Stimulated activated naive CD8-positive, alpha-beta T cell treated with anti-CD3 and anti-CD28 coated beads, Interleukin-15, amount 100 ng/mL, for 72 hours (primary cell): Measurements from ENCODE around the gene SLCO3A1.

Source experiments
- ATAC-seq: fragments of 150-1000 bp; cut with Tn5 transposase; 2 replicates; pipeline ENCODE4 v1.10.0; 2021; ENCODE audit warnings: mild to moderate bottlenecking, moderate library complexity
- DNase-seq, 2 donors: peaks; one replicate each; pipeline ENCODE4 v3.0.0; 2021 to 2022
- H3K27ac Mint-ChIP-seq, 2 donors: one replicate each; pipeline ENCODE4 v1.8.0; 2022; ENCODE audit warnings: mild to moderate bottlenecking in 2 of 2, mixed read lengths in 2 of 2, moderate library complexity in 2 of 2
- H3K27me3 Mint-ChIP-seq: one replicate; pipeline ENCODE4 v1.8.0; 2022; ENCODE audit warnings: mixed read lengths
- H3K4me1 Mint-ChIP-seq: one replicate; pipeline ENCODE4 v1.8.0; 2022; ENCODE audit warnings: mild to moderate bottlenecking, mixed read lengths
- H3K4me3 Mint-ChIP-seq, 2 donors: one replicate each; pipeline ENCODE4 v1.8.0; 2022; ENCODE audit warnings: mild to moderate bottlenecking in 2 of 2, mixed read lengths in 2 of 2, moderate library complexity in 1 of 2
- H3K9me3 Mint-ChIP-seq, 2 donors: one replicate each; pipeline ENCODE4 v1.8.0; 2022; ENCODE audit warnings: mixed read lengths in 2 of 2

SLCO3A1 gene

DNA sequence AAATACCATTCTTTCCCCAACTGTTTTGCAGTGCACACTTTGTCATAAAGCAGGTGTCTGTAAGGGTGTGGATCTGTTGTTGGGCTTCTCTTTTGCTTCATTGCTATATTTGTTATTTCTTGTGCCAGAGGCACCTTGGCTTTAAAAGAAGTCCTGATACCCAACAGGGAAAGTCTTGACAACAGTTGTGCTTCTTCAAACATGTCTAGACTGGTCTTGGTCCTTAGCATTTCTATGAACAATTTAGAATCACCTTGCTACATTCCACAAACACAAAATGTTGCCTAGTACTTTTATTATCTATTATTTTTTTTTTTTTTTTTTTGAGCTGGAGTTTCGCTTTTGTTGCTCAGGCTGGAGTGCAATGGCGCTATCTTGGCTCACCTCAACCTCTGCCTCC, 233.7 kb downstream of the SLCO3A1 start:
- ATAC-seq = no peak
- no peak for DNase-seq
- Mint-ChIP-seq H3K4me3 (no peak overlapping the region), H3K4me1 (peaks cover 9% of the 10 kb centered on the region), H3K27me3 (no peaks in the 10 kb centered on the region), H3K27ac (no peak overlapping the region), H3K9me3 (no peaks in the 10 kb centered on the region)

DNA sequence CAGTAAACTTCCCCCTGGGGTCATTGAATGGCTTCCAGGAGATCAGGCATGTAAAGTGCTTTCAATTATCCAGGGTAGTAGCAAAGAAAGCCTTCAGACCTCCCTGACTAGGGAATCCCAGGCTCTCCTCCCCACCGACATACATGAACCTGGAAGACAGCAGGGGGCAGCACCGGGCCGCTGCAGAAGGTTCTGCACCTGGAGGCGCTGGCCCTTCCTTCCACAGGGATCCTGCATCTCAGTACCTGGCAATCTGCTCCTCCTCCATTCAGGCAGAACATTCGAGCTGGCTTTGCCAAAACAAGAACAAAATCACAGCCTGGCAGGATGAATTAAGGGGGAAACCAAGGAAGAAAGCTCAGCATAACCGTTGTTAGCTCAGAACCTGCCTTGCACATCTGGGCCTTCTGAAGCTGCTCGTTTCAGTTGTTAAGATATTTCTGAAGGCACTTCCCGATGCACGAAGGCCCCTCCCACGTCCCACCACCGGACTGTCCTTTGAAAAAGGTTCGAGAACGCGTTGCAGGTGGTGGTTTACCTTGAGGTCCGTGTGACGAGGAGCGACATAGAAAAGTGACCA, 237.7 kb downstream of the SLCO3A1 start:
- ATAC-seq (no peak), DNase-seq (no peak)
- H3K27ac Mint-ChIP-seq = no peak overlapping the region
- peaks cover 22% of the 10 kb centered on the region for H3K4me1 Mint-ChIP-seq
- H3K9me3 Mint-ChIP-seq = no peaks in the 10 kb centered on the region
- no peaks in the 10 kb centered on the region for H3K27me3 Mint-ChIP-seq
- no peak overlapping the region for H3K4me3 Mint-ChIP-seq

DNA sequence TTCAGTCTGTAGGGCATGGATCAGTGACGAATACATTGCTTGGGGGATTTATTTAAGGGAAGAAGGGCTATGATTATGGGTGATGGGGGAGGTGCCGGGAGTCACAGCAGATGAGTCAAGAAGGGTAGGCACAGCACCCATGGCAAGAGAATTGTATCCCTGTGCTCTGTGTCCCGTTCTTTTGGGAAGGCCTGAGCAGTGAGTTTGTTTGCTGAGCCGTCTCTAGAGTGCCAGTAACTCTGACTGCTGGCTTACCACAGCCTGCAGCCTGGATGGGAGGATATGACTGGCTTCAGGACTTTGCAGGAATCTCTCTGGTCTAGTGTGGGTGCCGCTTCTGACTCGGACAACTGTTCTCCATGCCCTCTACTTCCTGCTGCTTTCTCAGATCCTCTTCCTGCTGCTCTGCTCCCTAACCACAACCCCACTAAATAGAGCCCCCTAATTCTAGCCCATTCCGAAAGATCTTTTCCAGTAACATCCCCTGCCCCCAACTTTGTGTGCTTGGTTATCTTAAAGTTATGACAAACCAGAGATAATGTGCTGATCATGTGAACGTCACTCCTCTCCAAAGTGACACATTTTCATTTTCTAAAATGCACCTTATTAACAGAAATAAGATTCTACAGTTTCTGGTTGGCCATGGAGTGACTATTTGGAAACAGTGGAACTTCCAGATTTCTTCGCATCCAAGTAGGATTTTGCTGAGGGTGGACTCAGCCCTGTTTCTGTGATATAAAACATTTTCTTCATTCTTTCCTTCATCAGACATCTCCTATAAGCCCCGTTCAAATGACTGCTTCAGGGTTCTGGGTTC, 239.0 kb downstream of the SLCO3A1 start:
- no peaks in the 10 kb centered on the region for H3K9me3 Mint-ChIP-seq
- peaks cover 32% of the 10 kb centered on the region for H3K4me1 Mint-ChIP-seq
- H3K27me3 Mint-ChIP-seq = peaks cover 4% of the 10 kb centered on the region
- DNase-seq = no peak
- ATAC-seq = no peak
- peak overlapping the region; percentile 64 to 81 for H3K27ac Mint-ChIP-seq
- no peak overlapping the region for H3K4me3 Mint-ChIP-seq

- peaks cover 38% of the 10 kb centered on the region for H3K4me1 Mint-ChIP-seq
- peak; percentile 21 to 47 for DNase-seq
- H3K27ac Mint-ChIP-seq = peak overlapping the region; percentile 44 to 72
- peaks cover 6% of the 10 kb centered on the region for H3K27me3 Mint-ChIP-seq
- peak overlapping the region; percentile 15 to 62 for H3K4me3 Mint-ChIP-seq
- no peaks in the 10 kb centered on the region for H3K9me3 Mint-ChIP-seq
- ATAC-seq = peak; percentile 90
These were observed 242.2 kb downstream of the SLCO3A1 start for GRCh38 chr15:92095693-92096092.

DNA sequence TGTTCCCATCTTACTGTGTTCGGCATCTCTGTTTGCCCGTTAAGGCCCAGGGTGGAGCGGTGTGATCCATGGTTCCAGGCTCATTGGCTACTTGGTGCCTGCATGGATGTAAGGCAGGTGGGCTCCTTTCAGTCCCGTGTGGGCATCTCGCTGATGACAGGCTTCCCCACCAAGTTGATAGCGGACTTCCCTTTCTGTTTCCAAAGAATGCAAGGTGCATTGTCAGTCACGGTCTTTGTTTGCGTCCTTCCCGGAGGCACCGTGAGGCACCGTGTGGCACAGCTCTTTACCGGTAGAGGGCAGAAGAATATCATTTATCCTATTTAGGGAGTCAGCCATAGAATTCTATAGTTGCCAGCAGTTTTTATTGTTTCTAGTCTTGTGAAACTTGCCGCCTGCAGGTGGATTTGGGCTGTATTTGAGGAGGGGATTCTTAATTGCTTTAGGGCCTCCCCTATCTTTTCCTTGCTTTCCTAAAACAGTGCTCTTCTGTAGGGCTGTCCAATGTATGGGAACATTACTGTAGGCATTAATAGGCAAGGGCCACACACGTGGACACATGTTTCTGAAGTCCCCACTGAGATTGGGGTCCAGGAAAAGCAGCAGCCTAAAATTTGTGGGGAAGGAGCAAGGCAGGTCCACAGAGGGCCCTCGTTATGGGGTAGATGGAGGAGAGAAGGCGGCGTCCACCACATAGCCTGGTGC, 244.1 kb downstream of the SLCO3A1 start:
- peak overlapping the region; percentile 27 to 50 for H3K4me3 Mint-ChIP-seq
- ATAC-seq (peak; percentile 73), DNase-seq (peak; percentile 51 to 59)
- peak overlapping the region in 1 of 2 donors; percentile 30 for H3K27ac Mint-ChIP-seq
- peaks cover 42% of the 10 kb centered on the region for H3K4me1 Mint-ChIP-seq
- H3K27me3 Mint-ChIP-seq = peaks cover 6% of the 10 kb centered on the region
- H3K9me3 Mint-ChIP-seq = no peaks in the 10 kb centered on the region

- peaks cover 6% of the 10 kb centered on the region for H3K27me3 Mint-ChIP-seq
- H3K27ac Mint-ChIP-seq = no peak overlapping the region
- H3K4me1 Mint-ChIP-seq = peaks cover 42% of the 10 kb centered on the region
- H3K4me3 Mint-ChIP-seq = no peak overlapping the region
- H3K9me3 Mint-ChIP-seq = no peaks in the 10 kb centered on the region
- DNase-seq (no peak), ATAC-seq (no peak)
These were observed 245.4 kb downstream of the SLCO3A1 start for GRCh38 chr15:92098869-92099268.

- no peak overlapping the region for H3K4me3 Mint-ChIP-seq
- H3K27me3 Mint-ChIP-seq = peaks cover 6% of the 10 kb centered on the region
- DNase-seq = no peak
- H3K9me3 Mint-ChIP-seq = no peaks in the 10 kb centered on the region
- no peak overlapping the region for H3K27ac Mint-ChIP-seq
- no peak for ATAC-seq
- peaks cover 35% of the 10 kb centered on the region for H3K4me1 Mint-ChIP-seq
These were observed 246.8 kb downstream of the SLCO3A1 start for GRCh38 chr15:92100301-92100700.

- Mint-ChIP-seq H3K9me3 (no peaks in the 10 kb centered on the region), H3K27ac (peak overlapping the region; percentile 74 to 76), H3K27me3 (peaks cover 6% of the 10 kb centered on the region), H3K4me1 (peaks cover 31% of the 10 kb centered on the region), H3K4me3 (no peak overlapping the region)
- no peak for DNase-seq
- no peak for ATAC-seq
These were observed 247.2 kb downstream of the SLCO3A1 start for GRCh38 chr15:92100751-92101150.

DNA sequence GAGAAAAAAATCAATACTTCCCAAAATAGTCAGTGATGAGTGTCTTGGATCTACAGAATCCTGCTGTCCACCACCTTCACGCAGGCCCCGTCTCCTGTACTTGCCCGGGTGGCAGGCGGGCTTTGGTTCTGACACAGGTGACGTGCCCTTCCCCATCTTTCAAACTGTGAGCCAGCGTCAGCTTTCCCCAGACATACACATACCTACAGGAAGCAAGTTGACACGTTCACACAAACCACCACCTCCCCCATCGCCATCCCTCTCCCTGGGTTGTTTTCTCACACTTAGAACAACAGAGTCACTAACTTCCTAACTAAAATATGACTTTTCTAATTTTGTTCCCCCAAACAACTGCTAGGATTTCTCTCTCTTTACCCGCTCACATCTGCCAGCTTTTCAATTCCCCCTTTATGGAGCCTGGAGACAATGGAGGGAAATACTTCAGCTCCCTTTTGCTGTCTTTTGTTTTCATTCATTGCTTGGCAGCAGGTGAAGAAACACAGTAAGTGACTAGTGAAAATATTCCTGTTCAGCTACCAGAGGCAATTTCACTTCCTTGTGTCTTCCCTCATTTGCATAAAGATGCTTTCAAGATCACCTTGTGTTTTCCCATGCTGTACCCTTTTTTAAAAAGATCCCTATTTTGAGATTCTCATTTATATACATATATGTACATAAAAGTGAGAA, 248.3 kb downstream of the SLCO3A1 start:
- Mint-ChIP-seq H3K9me3 (no peaks in the 10 kb centered on the region), H3K4me3 (no peak overlapping the region), H3K27me3 (peaks cover 6% of the 10 kb centered on the region), H3K27ac (peak overlapping the region; percentile 87 to 88), H3K4me1 (peaks cover 20% of the 10 kb centered on the region)
- DNase-seq = no peak
- ATAC-seq = no peak

GRCh38 chr15:92102395-92102755, 248.9 kb downstream of the SLCO3A1 start:
- Mint-ChIP-seq H3K27me3 (peaks cover 3% of the 10 kb centered on the region), H3K4me3 (no peak overlapping the region), H3K4me1 (peaks cover 17% of the 10 kb centered on the region), H3K9me3 (no peaks in the 10 kb centered on the region), H3K27ac (no peak overlapping the region)
- ATAC-seq (no peak), DNase-seq (no peak)

DNA sequence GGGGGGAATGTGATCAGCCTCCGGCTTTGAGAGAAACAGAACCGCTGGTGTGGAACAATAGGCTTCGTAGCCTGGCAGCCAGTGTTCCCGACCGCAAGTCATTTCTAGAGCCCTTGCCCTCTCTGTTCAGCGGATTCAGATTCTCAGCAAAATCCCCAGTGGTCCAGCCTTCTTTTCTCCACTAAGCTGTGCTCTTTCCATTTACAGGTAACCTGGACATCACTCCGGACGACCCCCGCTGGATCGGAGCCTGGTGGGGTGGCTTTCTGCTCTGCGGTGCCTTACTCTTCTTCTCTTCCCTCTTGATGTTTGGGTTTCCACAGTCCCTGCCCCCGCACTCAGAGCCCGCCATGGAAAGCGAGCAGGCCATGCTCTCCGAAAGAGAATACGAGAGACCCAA, 250.6 kb downstream of the SLCO3A1 start:
- Mint-ChIP-seq H3K27ac (peak overlapping the region in 1 of 2 donors; percentile 65), H3K9me3 (no peaks in the 10 kb centered on the region)

GRCh38 chr15:92105611-92106010, 252.1 kb downstream of the SLCO3A1 start:
- no peak for ATAC-seq
- H3K4me1 Mint-ChIP-seq = peaks cover 28% of the 10 kb centered on the region
- no peaks in the 10 kb centered on the region for H3K9me3 Mint-ChIP-seq
- DNase-seq = no peak
- H3K4me3 Mint-ChIP-seq = no peak overlapping the region
- no peaks in the 10 kb centered on the region for H3K27me3 Mint-ChIP-seq
- no peak overlapping the region for H3K27ac Mint-ChIP-seq

More for the DNA sequence above, 250.6 kb downstream of the SLCO3A1 start:
- Mint-ChIP-seq H3K4me3 (no peak overlapping the region), H3K27me3 (no peaks in the 10 kb centered on the region), H3K4me1 (peaks cover 17% of the 10 kb centered on the region)
- ATAC-seq (no peak), DNase-seq (no peak)

GRCh38 chr15:92107510-92107909, 254.0 kb downstream of the SLCO3A1 start:
- H3K9me3 Mint-ChIP-seq = no peaks in the 10 kb centered on the region
- no peak overlapping the region for H3K4me3 Mint-ChIP-seq
- ATAC-seq (no peak), DNase-seq (no peak)
- H3K27ac Mint-ChIP-seq = no peak overlapping the region
- peaks cover 19% of the 10 kb centered on the region for H3K4me1 Mint-ChIP-seq
- no peaks in the 10 kb centered on the region for H3K27me3 Mint-ChIP-seq

- peak overlapping the region in 1 of 2 donors; percentile 65 for H3K27ac Mint-ChIP-seq
- H3K27me3 Mint-ChIP-seq = no peaks in the 10 kb centered on the region
- peak; percentile 63 for ATAC-seq
- H3K9me3 Mint-ChIP-seq = no peaks in the 10 kb centered on the region
- DNase-seq = no peak
- no peak overlapping the region for H3K4me3 Mint-ChIP-seq
- H3K4me1 Mint-ChIP-seq = peaks cover 19% of the 10 kb centered on the region
These were observed 255.8 kb downstream of the SLCO3A1 start for GRCh38 chr15:92109191-92109873.

DNA sequence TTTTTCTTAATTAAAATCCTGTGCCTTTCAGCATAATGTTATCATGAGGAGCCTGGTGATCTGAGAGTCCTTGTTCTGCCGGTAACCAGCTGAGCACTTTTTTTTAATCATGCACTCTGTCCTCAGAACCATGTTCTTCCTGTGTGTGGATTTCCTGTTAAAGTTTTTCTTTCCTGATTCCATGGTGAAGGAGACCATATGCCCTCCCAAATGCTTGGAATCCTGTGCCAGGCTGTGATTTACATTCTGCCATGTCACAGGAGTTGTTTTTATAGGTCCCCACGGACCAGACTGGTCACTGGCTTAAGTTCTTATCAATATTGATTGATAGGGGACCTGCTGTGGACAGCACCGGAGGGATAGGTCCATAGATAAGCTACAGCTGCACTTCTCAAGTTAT, 257.8 kb downstream of the SLCO3A1 start:
- Mint-ChIP-seq H3K9me3 (no peaks in the 10 kb centered on the region), H3K4me3 (no peak overlapping the region)
- DNase-seq = no peak

More for the DNA sequence above, 257.8 kb downstream of the SLCO3A1 start:
- Mint-ChIP-seq H3K27me3 (no peaks in the 10 kb centered on the region), H3K27ac (peak overlapping the region in 1 of 2 donors; percentile 29), H3K4me1 (peaks cover 19% of the 10 kb centered on the region)
- no peak for ATAC-seq
